Lower lobe of right lung (tissue), 2 donors: Measurements from ENCODE around the gene ZNF282. TPM values are rescaled to one million over a fixed set of nuclear protein-coding genes. Genes with fewer than 3 reads are reported as not detected.
A peak's percentile ranks its signal among the peaks of the same experiment; 100 is the strongest.

Experiments
- ATAC-seq, 2 donors: fragments of 200-7000 bp; cut with Tn5 transposase; one replicate each; pipeline ENCODE4 v1.9.1; 2020 to 2022; ENCODE audit warnings: mild to moderate bottlenecking in 2 of 2, moderate library complexity in 2 of 2
- DNase-seq: peaks from one replicate; pipeline ENCODE4 v3.0.0-alpha.2; 2020
- H3K27ac ChIP-seq: fragments of 200-600 bp; one replicate; pipeline ENCODE4 v1.8.0; 2022
- H3K27me3 ChIP-seq: fragments of 200-600 bp; one replicate; pipeline ENCODE4 v1.8.0; 2022; ENCODE audit warnings: low read depth
- H3K36me3 ChIP-seq: fragments of 200-600 bp; one replicate; pipeline ENCODE4 v1.8.0; 2022; ENCODE audit warnings: mild to moderate bottlenecking
- H3K4me1 ChIP-seq: fragments of 200-600 bp; one replicate; pipeline ENCODE4 v1.8.0; 2022
- H3K4me3 ChIP-seq: fragments of 200-600 bp; one replicate; pipeline ENCODE4 v1.8.0; 2022; ENCODE audit warnings: mild to moderate bottlenecking
- H3K9me3 ChIP-seq: fragments of 200-600 bp; one replicate; pipeline ENCODE4 v1.8.0; 2022
- intact Hi-C: fragments of 100-400 bp; cut with DNase I; formaldehyde crosslinking; loops from one replicate; pipeline ENCODE4 v1.11.0; 2022
- total RNA-seq: library from RNA; stranded (reverse); fragmentation: NEBNext Ultra II Directional; extraction: Animal tissue kit (Norgen Biotek cat#: 25700); gene quantifications from one replicate; pipeline ENCODE4 v1.2.1, GENCODE V29; 2021
- TF ChIP-seq, protein P1 (sequence below): fragments of 200-600 bp; IDR thresholded peaks from one replicate; pipeline ENCODE4 v1.8.0; 2022; ENCODE audit warnings: antibody characterized with exemption, mild to moderate bottlenecking
- donor health status: DM: no; HTN: yes; CAD: no; lungs with severe emphysema.

Gene ZNF282
- total RNA-seq, 1 donor from 2014 or later, result 20.9 TPM

GRCh38 chr7:149191851-149192250 is 3.5 kb upstream of the ZNF282 start:
- Histone ChIP-seq H3K4me1 (peaks cover 13% of the 10 kb centered on the region), H3K36me3 (no peaks in the 10 kb centered on the region), H3K4me3 (no peak overlapping the region), H3K27me3 (no peaks in the 10 kb centered on the region), H3K27ac (no peak overlapping the region), H3K9me3 (no peaks in the 10 kb centered on the region)
- no peak for DNase-seq
- TF ChIP-seq, protein P1, sequence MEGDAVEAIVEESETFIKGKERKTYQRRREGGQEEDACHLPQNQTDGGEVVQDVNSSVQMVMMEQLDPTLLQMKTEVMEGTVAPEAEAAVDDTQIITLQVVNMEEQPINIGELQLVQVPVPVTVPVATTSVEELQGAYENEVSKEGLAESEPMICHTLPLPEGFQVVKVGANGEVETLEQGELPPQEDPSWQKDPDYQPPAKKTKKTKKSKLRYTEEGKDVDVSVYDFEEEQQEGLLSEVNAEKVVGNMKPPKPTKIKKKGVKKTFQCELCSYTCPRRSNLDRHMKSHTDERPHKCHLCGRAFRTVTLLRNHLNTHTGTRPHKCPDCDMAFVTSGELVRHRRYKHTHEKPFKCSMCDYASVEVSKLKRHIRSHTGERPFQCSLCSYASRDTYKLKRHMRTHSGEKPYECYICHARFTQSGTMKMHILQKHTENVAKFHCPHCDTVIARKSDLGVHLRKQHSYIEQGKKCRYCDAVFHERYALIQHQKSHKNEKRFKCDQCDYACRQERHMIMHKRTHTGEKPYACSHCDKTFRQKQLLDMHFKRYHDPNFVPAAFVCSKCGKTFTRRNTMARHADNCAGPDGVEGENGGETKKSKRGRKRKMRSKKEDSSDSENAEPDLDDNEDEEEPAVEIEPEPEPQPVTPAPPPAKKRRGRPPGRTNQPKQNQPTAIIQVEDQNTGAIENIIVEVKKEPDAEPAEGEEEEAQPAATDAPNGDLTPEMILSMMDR, result no peak
- no peak for ATAC-seq
- intact Hi-C loops, result no loop called here

- intact Hi-C loops, result no loop called here
- peaks cover 23% of the 10 kb centered on the region for H3K4me1 ChIP-seq
- no peak for DNase-seq
Measured at GRCh38 chr7:149194799-149195179, 557 bp upstream of the ZNF282 start.

GRCh38 chr7:149196151-149196704 is 882 bp downstream of the ZNF282 start:
- Histone ChIP-seq H3K27ac (peak overlapping the region; percentile 89), H3K27me3 (no peaks in the 10 kb centered on the region), H3K4me3 (peak overlapping the region; percentile 88), H3K4me1 (peaks cover 23% of the 10 kb centered on the region), H3K36me3 (peaks cover 31% of the 10 kb centered on the region), H3K9me3 (no peaks in the 10 kb centered on the region)
- DNase-seq (no peak), ATAC-seq (no peak)
- TF ChIP-seq, protein P1, result no peak
- intact Hi-C loops, result no loop called here

More at GRCh38 chr7:149194799-149195179, 557 bp upstream of the ZNF282 start:
- TF ChIP-seq, protein P1, result no peak
- H3K27me3 ChIP-seq, result no peaks in the 10 kb centered on the region
- peaks cover 17% of the 10 kb centered on the region for H3K36me3 ChIP-seq
- H3K4me3 ChIP-seq, result peak overlapping the region; percentile 88
- H3K9me3 ChIP-seq, result no peaks in the 10 kb centered on the region
- peak in 1 of 2 donors; percentile 1 for ATAC-seq
- H3K27ac ChIP-seq, result peak overlapping the region; percentile 89

GRCh38 chr7:149196705-149197171 is 1.4 kb downstream of the ZNF282 start:
- Histone ChIP-seq H3K9me3 (no peaks in the 10 kb centered on the region), H3K27me3 (no peaks in the 10 kb centered on the region), H3K4me3 (peak overlapping the region; percentile 88), H3K4me1 (peaks cover 23% of the 10 kb centered on the region), H3K27ac (peak overlapping the region; percentile 89), H3K36me3 (peaks cover 36% of the 10 kb centered on the region)
- TF ChIP-seq, protein P1, result no peak
- ATAC-seq, result peak in 1 of 2 donors; percentile 6
- DNase-seq, result no peak
- intact Hi-C loops, result no loop called here

DNA sequence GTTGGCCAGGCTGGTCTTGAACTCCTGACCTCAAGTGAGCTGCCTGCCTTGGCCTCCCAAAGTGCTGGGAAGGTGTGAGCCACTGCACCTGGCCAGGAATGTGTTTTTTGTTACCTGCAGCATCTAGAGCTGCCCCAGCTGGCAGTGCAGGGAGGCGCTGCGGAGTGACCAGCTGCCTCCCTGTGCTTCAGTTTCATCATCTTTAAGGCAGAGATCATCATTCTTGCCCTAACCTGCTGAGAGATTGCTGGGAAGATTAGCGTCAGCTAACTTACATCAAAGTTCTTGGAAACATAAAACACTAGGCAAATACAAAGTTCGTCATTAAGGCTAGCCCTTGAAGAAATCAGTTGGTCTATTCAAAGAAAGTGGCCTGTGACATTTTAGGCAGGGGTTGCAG is 2.3 kb downstream of the ZNF282 start:
- TF ChIP-seq, protein P1, result no peak
- no peaks in the 10 kb centered on the region for H3K27me3 ChIP-seq
- H3K36me3 ChIP-seq, result peaks cover 46% of the 10 kb centered on the region
- H3K4me3 ChIP-seq, result no peak overlapping the region
- no peak overlapping the region for H3K27ac ChIP-seq
- DNase-seq, result no peak
- no peak for ATAC-seq
- no peaks in the 10 kb centered on the region for H3K9me3 ChIP-seq
- peaks cover 28% of the 10 kb centered on the region for H3K4me1 ChIP-seq
- intact Hi-C loops, result no loop called here
